Measurements from ENCODE around the gene ZDHHC9.
A peak's percentile ranks its signal among the peaks of the same experiment; 100 is the strongest.

GRCh38 chrX:129823115-129823514, 20.6 kb downstream of the ZDHHC9 start:
- TF ChIP-seq CTCF (IDR thresholded peaks at IDR 0.05): peak in 1 of 2 donors; percentile 32
- TF ChIP-seq POLR2AphosphoS5 (IDR thresholded peaks at IDR 0.05): no peak
- no peak for TF ChIP-seq POLR2A (IDR thresholded peaks at IDR 0.05)
